GM11168 (cell line): Measurements from ENCODE around the gene B3GNT5.

Source experiments
- in situ Hi-C: fragments of 300-500 bp; cut with MboI; formaldehyde crosslinking; loops from one replicate; pipeline ENCODE4 v1.12.0; 2022; ENCODE audit warnings: low sequenced_read_pairs; ENCODE audit not compliant: unreplicated experiment

The B3GNT5 gene

DNA sequence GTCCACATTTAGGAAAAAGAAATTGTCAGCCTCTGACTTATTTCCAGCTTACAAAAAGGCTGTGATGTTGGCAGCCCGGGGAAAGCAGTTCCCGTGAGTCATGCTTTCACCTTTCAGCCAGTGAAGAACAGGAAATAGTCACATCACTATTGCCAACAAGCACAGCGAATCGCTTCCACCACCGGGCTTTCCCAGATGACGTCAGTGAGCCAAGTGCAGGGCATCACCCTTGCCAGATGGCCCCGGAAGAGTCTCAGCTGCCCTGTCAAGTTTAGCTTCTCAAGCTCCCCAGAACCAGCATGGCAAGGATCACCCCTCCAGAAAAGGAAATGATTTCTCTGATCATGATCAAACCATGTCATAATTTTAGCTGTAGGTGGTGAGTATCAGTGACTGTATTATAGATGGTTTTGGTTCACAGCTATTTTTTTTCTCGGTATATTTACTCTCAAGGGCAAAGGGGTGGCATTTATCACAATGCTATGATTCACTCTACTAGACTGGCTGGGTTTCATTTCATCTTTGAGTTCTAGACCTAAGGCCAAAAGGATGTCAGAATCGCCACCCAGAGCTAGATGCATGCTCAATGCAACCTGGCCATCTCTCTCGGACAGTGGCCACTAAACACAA is 32.9 kb downstream of the B3GNT5 start:
- in situ Hi-C loops, result no loop called here

DNA sequence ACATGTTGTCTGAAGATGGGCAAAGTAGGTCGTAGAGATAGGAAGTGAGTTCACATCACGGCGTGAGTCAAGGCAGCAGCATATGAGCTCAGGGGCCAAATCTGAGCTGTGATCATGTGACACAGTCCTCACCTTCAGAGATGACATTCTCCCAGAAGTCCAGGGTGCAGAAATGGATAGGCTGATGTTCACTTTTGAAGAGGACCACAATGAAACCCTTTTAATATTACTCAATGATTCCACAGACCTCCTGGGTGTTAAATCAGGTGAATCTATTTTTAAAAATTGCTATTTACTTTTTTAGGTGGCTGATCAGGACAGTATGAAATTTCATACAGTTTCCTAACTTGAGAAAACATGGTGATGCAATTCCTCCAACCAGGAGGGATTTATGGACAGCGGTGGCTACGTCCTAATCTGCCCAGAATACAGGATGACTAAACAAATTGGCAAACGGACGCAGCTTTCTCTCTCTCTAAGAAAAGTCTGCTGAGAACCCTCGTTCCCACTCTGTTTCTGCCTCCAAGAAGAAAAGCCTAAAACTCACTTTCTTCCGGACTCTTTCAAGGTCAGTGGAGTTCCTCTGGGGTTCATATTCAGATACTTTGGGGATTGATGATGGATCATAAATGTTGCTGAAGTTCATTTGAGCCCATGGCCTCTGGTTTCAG is 34.4 kb downstream of the B3GNT5 start:
- in situ Hi-C loops, result no loop called here

DNA sequence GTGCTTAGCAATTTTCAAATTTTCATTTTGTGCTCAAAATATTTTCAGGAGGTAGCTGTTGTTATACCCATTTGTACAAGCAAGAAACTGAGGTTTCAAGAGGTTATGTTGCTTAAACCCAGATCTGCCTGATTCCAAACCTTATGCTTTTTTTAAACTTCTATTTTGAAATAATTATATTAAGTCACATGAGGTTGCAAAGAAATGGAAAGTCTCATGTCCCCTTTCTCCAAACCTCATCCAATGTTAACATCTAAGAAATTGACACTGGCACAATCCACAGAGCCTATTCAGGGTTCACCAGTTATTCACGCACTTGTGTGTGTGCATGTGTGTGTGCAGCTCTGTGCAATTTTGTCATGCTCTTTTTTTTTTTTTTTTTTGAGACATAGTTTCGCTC is 35.1 kb downstream of the B3GNT5 start:
- in situ Hi-C loops, result no loop called here

DNA sequence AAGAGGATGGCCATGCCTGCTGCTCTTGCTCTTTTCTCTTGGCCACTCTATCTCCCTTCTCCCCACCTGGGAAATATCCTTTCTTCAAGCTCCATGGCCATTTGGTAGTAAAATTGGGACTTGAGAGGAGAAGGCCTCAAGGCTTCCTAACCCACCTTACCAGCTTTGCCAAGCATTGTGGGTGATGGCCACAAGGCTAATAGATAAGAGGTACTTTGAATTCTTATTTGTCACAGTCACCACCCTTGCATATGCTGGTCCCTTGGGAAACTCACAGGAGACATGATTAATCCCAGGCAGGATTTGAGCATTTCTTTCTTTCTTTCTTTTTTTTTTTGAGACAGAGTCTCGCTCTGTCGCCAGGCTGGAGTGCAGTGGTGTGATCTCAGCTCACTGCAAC is 37.2 kb downstream of the B3GNT5 start:
- in situ Hi-C loops, result no loop called here

DNA sequence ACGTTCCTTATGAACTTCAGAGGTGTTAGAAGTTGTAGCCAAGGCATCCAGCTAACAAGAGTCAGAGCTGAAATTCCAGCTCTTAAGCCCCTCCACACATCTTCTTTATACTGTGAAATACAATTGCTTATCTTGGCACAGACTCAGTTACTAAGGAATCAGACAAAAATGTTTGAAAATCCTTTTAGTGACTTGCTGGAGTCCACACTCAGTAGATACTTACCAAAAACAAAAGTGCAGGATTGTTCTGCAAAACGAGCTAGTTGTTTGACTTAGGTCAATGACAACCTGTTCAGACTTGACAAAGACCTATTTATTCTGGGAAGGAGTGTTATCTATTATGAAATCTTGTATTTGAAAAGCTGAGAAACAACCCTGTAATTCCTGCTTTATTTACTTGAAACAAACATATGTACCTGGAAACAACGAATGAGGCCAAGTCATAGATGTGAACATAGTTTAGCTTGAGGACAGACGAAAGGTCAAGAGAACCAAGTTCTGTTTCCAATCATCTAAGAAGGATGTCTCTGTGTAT is 38.5 kb downstream of the B3GNT5 start:
- in situ Hi-C loops, result no loop called here

DNA sequence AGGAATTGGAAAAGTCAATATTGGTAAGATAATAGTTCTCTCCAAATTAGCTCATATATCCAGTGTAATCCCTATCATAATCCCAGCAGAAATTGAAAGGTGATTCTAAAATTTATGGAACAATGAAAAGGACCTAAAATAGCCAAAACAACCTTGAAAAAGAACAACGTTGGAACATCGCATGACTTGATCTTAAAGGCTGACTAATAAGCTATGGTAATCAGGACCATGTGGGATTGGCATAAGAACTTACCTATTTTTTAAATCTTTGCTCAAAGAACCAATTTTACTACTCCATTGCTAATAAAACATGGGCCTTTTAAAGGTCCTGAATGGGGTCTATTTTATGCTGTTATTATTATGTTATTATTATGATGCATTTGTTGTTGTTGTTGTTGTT is 40.9 kb downstream of the B3GNT5 start:
- in situ Hi-C loops, result no loop called here

DNA sequence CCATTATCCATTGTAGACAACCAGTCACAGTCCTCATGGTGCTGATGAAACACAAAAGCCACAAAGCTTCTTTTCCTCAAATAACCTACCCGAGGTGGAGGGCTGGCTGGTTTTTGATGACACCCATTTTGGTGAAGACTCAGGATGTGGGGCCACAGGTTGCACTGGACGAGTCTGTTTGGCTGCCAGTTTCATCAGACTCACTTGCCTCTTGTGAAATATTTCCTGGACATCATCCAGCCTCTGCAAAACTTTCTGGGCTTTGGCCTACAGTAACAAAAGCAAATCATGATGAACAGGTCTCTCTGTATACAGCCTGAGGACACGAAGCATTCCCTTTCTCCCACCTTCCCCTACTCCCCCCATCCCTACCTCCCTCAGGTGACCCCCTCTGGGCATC is 42.2 kb downstream of the B3GNT5 start:
- in situ Hi-C loops, result no loop called here

DNA sequence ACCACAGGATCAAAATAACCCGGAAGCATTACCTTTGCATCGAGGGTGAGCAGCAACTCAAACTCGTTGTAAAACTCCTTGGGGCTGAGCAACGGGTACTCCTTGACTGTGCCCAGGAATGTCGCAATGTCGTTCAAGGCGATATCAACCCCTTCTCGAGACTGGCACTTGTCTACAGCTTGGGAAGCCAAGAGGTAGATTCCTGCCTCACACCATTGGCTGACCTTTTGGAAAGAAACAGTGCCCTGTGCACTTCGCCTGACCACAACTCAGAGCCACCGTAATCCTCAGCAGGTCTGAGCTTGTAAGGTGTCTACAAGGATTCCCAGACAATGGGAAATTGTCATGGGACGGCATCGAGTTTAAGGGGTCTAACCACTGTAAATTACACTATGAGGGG is 43.9 kb downstream of the B3GNT5 start:
- in situ Hi-C loops, result no loop called here

DNA sequence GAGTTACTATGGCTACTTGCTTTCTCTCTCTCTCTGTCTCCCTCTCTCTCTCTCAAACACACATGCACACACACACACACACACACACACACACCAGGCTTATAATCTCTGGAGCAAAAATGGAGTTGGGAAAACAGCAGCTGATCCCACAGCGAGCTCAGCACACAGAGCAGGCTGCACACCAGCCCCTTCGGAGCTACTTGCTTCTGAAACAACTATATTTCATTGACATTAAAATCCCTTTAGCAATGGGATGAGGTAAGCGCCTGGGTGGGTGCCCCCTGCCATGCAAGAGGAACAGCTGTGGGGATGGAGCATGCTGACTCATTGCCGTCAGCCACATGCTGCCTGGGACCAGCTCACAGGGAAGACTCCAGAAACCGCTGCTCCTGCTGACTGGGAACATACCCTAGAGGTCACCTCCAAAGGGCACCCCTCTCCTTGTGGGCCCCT is 45.7 kb downstream of the B3GNT5 start:
- in situ Hi-C loops, result no loop called here

DNA sequence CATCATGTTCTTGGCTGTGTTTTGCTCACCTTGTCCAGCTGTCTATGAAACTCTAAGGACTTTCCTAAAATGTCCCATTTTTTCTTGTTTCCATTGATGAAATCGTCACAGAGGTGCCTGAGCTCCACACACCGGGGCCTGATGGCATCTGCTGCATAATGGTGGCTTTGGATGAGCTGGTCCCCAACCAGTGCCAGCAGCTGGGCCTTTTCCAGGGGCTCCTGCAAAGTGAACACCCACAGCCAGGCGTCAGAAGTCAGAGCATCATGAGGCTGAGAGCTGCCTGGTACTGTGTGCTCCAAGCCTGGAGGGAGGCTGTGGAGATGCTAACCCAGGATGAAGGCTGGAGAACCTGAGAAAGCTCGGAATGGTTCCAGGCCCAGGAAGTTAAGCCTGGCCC is 46.9 kb downstream of the B3GNT5 start:
- in situ Hi-C loops, result no loop called here

DNA sequence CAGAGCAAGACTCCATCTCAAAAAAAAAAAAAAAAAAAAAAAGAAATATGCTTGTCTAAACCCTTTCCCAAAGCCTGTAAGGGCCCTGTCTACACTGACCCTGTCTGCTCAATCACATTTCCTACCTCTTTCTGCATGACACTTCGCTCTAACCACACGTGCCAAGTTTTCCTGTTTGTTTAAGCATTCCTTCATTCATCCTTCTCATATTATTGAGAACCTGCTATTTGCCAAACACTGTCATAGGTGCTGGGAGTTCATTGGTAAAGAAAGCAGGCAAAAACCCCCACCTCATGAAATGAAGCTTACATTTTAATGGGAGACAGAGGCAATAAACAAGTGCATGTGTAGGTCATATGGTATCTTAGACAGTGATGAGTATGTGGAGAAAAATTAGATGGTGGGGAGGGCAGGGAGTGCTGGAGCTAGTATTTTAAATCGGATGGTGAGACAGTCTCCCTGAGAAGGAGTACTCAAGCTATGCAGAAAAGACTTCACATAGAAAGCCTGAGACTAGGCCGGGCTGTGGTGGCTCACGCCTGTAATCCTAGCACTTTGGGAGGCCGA is 48.0 kb downstream of the B3GNT5 start:
- in situ Hi-C loops, result no loop called here

DNA sequence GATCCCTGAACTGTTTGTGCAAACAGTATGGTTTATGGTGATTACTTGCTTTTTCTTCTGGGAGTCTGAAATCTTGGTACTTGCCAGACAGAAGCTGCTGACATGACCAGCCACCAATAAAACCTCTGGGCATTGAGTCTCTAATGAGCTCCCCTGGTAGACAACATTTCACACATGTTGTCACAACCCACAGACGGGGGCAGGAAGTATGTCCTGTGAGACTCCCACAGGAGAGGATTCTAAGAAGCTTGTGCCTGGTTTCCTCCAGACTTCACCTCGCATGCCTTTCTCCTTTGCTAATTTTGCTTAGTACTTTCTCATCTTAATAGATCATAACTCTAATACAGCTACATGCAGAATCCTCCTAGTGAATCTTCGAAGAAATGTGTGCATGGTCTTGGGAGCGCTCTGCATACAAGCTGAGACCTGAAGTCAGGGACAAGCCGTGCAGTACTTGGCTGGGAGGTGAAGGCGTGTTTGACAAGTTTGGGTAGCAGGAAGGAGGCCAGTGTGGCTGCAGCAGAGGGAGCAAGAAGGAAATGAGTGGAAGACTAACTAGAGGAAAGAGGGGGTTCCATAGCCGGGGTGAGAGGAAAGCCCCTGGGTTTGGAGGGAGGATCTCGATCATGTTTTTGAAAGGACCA is 49.0 kb downstream of the B3GNT5 start:
- in situ Hi-C loops, result no loop called here

DNA sequence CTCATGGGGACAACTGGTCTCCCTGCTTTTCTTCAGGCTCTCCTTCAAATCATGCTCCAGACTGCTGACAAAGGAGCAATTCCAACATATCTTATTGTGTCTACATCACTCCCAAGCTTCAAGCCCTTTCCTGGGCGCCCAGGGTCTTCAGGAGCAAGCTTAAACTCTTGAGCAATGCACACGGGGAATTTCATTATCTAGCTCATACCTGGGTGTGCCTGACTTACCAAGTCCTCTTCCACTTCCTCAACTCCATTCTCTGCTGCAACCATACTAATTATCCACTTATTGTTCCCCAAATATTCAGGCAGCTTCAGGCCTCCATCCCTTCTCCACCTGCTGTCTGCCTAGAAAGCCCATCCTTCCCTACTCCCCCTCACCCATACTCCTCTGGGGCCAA is 50.6 kb downstream of the B3GNT5 start:
- in situ Hi-C loops, result no loop called here

DNA sequence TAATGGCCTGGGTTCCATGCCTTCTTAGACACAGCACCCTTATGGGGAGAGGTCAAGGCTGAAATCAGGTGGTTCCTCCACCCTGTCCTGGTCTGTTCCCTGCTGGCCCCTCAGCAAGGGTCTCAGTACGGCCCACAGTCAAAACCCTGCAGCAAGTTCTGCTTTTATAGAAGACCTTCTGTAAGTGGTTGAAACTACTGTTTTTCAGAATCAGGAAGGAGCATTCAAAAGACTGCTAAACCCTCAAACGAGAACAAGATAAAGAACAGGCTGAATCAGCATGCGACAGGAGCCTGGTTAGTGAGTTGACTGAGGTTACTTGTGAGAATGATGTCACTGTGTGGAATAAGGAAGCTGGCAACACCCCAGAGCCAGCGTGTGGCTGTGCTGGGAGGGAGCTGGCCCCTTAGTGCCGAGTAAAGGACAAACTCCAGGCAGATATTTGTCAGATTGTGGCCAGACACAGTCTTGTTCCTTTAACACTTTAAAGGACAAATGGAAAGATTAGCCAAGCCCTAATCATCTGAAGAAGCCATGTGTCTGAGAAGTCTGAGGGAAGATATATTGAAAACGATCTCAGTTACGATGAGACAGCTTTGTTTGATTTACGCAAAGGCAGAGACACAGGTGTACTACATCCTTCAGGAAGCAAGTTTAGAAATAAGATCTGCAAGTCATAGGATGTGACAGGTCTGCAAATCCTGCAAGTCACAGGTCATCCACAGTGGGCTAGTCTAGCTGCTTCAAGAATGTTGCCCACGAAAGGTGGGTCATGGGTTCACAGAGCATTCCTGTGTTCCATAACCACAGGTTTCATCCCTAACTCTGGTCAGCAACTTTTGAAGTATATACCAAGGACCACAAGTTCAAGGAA is 54.0 kb downstream of the B3GNT5 start:
- in situ Hi-C loops, result no loop called here

DNA sequence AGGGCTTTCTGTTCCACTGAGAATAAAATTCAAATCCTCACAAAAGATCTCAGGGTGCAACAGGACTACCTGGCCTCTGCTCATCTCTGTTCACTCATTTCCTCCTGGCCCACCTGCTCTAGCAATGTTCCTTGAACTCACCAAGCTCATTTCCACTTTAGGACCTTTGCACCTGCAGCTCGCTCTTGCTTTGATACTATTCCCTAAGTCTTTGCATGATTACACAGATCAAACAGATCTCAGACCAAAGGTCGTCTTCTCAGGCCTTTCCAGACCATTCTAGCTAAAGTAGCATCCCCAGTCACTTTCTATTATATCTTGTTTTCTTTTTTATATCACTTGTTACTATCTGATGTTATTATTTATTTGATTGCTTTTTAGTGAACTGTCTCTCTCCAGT is 54.7 kb downstream of the B3GNT5 start:
- in situ Hi-C loops, result no loop called here

DNA sequence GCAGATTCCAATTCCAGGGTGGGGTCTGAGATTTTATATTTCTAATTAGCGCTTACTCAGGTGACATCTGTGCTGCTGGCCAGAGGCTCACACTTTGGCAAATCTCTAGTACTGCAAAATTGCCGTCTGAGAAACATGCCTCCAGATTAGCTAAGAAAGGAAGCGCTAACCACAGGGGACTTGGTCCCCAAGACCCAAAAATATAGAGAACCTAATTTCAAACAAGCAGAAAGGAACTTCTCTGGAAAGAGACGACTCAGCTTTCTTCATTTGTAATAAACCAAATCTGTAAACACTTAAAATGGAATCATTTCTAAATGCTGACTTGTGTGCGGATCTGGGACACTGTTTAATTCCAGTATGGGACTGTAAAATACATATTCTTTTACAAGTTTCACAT is 55.7 kb downstream of the B3GNT5 start:
- in situ Hi-C loops, result no loop called here

DNA sequence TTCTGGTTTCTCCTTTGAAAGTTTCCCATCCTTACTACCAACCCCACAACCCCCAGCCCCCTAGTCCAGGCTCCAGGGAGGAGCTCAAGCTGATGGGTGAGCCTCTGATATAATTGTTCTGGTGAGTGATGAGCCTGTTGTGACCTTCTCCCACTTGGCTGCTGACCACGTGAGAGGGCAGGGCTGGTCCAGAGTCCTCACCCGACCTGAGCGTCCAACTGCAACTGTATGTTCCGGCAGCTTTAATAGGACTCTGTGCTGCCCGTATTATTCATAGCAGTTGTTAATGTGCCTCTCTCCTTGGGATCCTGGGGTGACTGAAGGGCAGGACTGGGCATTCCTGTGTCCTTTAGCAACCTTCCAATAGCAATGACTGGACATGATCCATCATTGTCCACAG is 56.2 kb downstream of the B3GNT5 start:
- in situ Hi-C loops, result no loop called here

DNA sequence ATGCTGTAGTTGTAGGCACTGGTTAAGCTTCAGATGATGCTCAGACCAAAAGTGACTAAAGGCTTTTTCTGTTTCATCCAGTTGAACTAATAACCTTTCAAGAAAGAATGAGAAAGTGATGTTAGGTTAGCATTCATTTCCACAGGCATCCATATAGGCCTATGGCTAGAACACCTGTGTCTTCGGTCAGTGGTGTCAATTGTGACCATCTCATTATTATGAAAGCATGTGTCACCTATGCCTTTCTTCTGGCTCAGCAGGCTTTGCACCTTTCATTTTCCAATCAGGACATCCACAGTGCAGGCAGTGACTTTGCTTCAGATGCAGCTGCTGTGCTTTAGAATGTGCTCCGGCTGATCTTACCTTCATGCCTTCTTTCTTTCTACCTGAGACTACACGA is 57.9 kb downstream of the B3GNT5 start:
- in situ Hi-C loops, result no loop called here

DNA sequence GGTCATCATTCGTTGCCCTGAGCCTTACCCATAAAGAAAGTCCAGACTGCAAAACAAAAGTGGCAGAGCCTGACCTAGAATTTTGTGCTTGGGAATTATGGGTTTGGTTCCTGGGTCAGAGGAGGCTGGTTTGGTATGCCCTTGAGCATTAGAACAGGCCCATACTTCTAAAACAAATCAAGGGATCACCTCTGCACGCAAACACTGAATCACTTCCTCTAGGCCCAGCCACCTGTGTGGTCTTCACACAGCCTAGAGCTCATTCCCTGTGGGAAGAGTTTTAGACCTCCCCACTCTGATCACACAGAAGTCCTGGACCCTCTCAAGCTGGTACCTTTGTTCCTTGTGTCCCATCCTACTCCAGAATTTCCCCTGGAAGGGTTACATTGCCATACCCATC is 59.4 kb downstream of the B3GNT5 start:
- in situ Hi-C loops, result no loop called here

DNA sequence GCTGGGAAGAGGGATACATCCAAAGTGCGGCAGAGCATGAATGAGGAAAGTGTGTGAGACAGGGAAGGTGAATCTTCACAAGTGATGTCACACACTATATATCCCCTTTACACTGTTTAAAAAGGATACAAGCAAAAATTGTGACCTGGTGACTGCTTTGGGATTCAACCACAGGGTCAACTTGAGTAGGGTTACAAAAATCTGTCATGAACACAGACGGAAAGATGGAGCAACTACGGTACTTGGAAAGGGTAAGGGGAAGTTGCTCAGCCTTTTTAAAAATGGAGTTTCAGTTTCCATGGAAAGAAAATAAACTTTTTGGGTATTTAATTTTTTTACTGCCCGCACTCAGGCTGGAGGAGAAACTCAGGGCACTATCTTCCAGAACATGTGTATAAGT is 60.3 kb downstream of the B3GNT5 start:
- in situ Hi-C loops, result no loop called here
